Sigmoid colon (tissue), 7 donors: ENCODE data around the gene GRID1. TPM values are rescaled to one million over a fixed set of nuclear protein-coding genes. Genes with fewer than 3 reads are reported as not detected.

Source experiments
- DNase-seq: peaks from one replicate; pipeline ENCODE4 v3.0.0-alpha.2; 2019
- H3K27ac ChIP-seq, 4 donors: fragments of 200-600 bp; sonication (generic); one replicate each; pipeline ENCODE4 v1.5.1; 2016 to 2019; ENCODE audit warnings: mild to moderate bottlenecking in 1 of 4
- H3K27me3 ChIP-seq, 3 donors: fragments of 200-600 bp; sonication (generic); one replicate each; pipeline ENCODE4 v1.5.1; 2019; ENCODE audit warnings: mild to moderate bottlenecking in 1 of 3
- H3K36me3 ChIP-seq, 4 donors: fragments of 200-600 bp; sonication (generic); one replicate each; pipeline ENCODE4 v1.5.1; 2016 to 2019
- H3K4me1 ChIP-seq, 4 donors: fragments of 200-600 bp; sonication (generic); one replicate each; pipeline ENCODE4 v1.5.1; 2017 to 2019
- H3K4me3 ChIP-seq, 4 donors: fragments of 200-600 bp; sonication (generic); one replicate each; pipeline ENCODE4 v1.5.1; 2017 to 2019; ENCODE audit warnings: mild to moderate bottlenecking in 2 of 4, moderate library complexity in 1 of 4
- H3K9me3 ChIP-seq, 4 donors: fragments of 200-600 bp in 3 of 4; sonication (generic) in 3 of 4; one replicate each; pipeline versions ENCODE4 v1.5.1 to v1.6.1; 2013 to 2019
- CTCF ChIP-seq, 4 experiments: fragments of 450-650 bp in 3 of 4; fragments of 200-600 bp in 1 of 4; IDR thresholded peaks; one replicate each; pipeline ENCODE4 v1.5.1; 2016 to 2019; ENCODE audit warnings: antibody characterized with exemption in 4 of 4, mild to moderate bottlenecking in 3 of 4, moderate library complexity in 2 of 4
- EP300 ChIP-seq, 4 donors: sonication (generic); formaldehyde crosslinking; IDR thresholded peaks; one replicate each; pipeline ENCODE4 v1.6.1; 2017; ENCODE audit warnings: antibody characterized with exemption in 4 of 4
- POLR2A ChIP-seq, 2 donors: fragments of 450-650 bp; IDR thresholded peaks; one replicate each; pipeline ENCODE4 v1.6.1; 2016; ENCODE audit warnings: antibody characterized with exemption in 2 of 2, mild to moderate bottlenecking in 2 of 2, moderate library complexity in 2 of 2
- POLR2AphosphoS5 ChIP-seq, 4 donors: sonication (generic); formaldehyde crosslinking; IDR thresholded peaks; one replicate each; pipeline ENCODE4 v1.6.1; 2017; ENCODE audit warnings: antibody characterized with exemption in 4 of 4
- WGBS, 2 donors: extraction: QIAGEN DNeasy Blood & Tissue Kit; methylation state at CpG; one replicate each; pipeline ENCODE4 v1.1.7; 2013; 5-methylcytosine and 5-hydroxymethylcytosine counted together
- intact Hi-C: fragments of 100-400 bp; cut with DNase I; formaldehyde crosslinking; loops from one replicate; pipeline ENCODE4 v1.15.1; 2023
- polyA plus RNA-seq, 3 donors: library from polyadenylated mRNA; stranded (reverse); fragments of 200-250 nt; gene quantifications; one replicate each; pipeline ENCODE4 v1.2.3, GENCODE V29; 2013
- total RNA-seq, 4 donors: library from RNA; depleted of rRNA; stranded (reverse); fragments of >200 nt; gene quantifications; one replicate each; pipeline ENCODE4 v1.1.0, GENCODE V29; 2016
- donor health status: healthy with polysubstance abuse.
- donor health status: Bipolar disorder and iron deficiency.
- donor health status: healthy.

GRID1 gene
- total and polyA plus RNA-seq, 7 donors, result 0.66 to 4.7 (median 1.1) TPM; not detected in 2

- H3K4me1 ChIP-seq, result no peaks in the 10 kb centered on the region
- WGBS, 2 donors, result 50 to 62% methylated on average over 3 of the region's 3 CpGs
Observed at GRCh38 chr10:86041116-86041515, 325.5 kb downstream of the GRID1 start.

GRCh38 chr10:86038371-86038770, 328.2 kb downstream of the GRID1 start:
- 77 to 88% methylated on average over 1 of the region's 1 CpG for WGBS, 2 donors
- Histone ChIP-seq H3K36me3 (no peaks in the 10 kb centered on the region), H3K27me3 (no peaks in the 10 kb centered on the region), H3K27ac (no peak overlapping the region), H3K4me1 (no peaks in the 10 kb centered on the region), H3K9me3 (no peaks in the 10 kb centered on the region), H3K4me3 (no peak overlapping the region)
- TF ChIP-seq POLR2AphosphoS5 (IDR thresholded peaks at IDR 0.05), result no peak
- TF ChIP-seq CTCF (IDR thresholded peaks at IDR 0.05), result no peak
- no peak for TF ChIP-seq EP300 (IDR thresholded peaks at IDR 0.05)
- no peak for TF ChIP-seq POLR2A (IDR thresholded peaks at IDR 0.05)
- peak; percentile 2 for DNase-seq
- intact Hi-C loops, result no loop called here

More at GRCh38 chr10:86041116-86041515, 325.5 kb downstream of the GRID1 start:
- Histone ChIP-seq H3K4me3 (no peak overlapping the region), H3K36me3 (no peaks in the 10 kb centered on the region), H3K27me3 (no peaks in the 10 kb centered on the region), H3K9me3 (no peaks in the 10 kb centered on the region), H3K27ac (no peak overlapping the region)
- DNase-seq, result no peak
- no peak for TF ChIP-seq CTCF (IDR thresholded peaks at IDR 0.05)
- TF ChIP-seq POLR2AphosphoS5 (IDR thresholded peaks at IDR 0.05), result no peak
- TF ChIP-seq EP300 (IDR thresholded peaks at IDR 0.05), result no peak
- TF ChIP-seq POLR2A (IDR thresholded peaks at IDR 0.05), result no peak
- intact Hi-C loops, result no loop called here

GRCh38 chr10:86037096-86037495, 329.5 kb downstream of the GRID1 start:
- no peaks in the 10 kb centered on the region for H3K4me1 ChIP-seq
- intact Hi-C loops, result no loop called here
- H3K9me3 ChIP-seq, result no peaks in the 10 kb centered on the region
- H3K36me3 ChIP-seq, result no peaks in the 10 kb centered on the region
- peak; percentile 6 for DNase-seq
- no peak for TF ChIP-seq POLR2A (IDR thresholded peaks at IDR 0.05)
- no peak for TF ChIP-seq POLR2AphosphoS5 (IDR thresholded peaks at IDR 0.05)
- TF ChIP-seq EP300 (IDR thresholded peaks at IDR 0.05), result no peak
- no peak for TF ChIP-seq CTCF (IDR thresholded peaks at IDR 0.05)
- H3K27ac ChIP-seq, result no peak overlapping the region
- H3K27me3 ChIP-seq, result no peaks in the 10 kb centered on the region
- WGBS, 2 donors, result 85 to 86% methylated on average over 5 of the region's 5 CpGs
- no peak overlapping the region for H3K4me3 ChIP-seq

GRCh38 chr10:86036544-86036831, 330.1 kb downstream of the GRID1 start:
- intact Hi-C loops, result no loop called here
- Histone ChIP-seq H3K27me3 (no peaks in the 10 kb centered on the region), H3K9me3 (no peaks in the 10 kb centered on the region), H3K4me3 (no peak overlapping the region), H3K4me1 (no peaks in the 10 kb centered on the region), H3K36me3 (no peaks in the 10 kb centered on the region), H3K27ac (no peak overlapping the region)
- no peak for TF ChIP-seq EP300 (IDR thresholded peaks at IDR 0.05)
- TF ChIP-seq POLR2A (IDR thresholded peaks at IDR 0.05), result no peak
- TF ChIP-seq CTCF (IDR thresholded peaks at IDR 0.05), result no peak
- no peak for TF ChIP-seq POLR2AphosphoS5 (IDR thresholded peaks at IDR 0.05)
- peak; percentile 35 for DNase-seq
- WGBS, 2 donors, result 76 to 82% methylated on average over 5 of the region's 5 CpGs

DNA sequence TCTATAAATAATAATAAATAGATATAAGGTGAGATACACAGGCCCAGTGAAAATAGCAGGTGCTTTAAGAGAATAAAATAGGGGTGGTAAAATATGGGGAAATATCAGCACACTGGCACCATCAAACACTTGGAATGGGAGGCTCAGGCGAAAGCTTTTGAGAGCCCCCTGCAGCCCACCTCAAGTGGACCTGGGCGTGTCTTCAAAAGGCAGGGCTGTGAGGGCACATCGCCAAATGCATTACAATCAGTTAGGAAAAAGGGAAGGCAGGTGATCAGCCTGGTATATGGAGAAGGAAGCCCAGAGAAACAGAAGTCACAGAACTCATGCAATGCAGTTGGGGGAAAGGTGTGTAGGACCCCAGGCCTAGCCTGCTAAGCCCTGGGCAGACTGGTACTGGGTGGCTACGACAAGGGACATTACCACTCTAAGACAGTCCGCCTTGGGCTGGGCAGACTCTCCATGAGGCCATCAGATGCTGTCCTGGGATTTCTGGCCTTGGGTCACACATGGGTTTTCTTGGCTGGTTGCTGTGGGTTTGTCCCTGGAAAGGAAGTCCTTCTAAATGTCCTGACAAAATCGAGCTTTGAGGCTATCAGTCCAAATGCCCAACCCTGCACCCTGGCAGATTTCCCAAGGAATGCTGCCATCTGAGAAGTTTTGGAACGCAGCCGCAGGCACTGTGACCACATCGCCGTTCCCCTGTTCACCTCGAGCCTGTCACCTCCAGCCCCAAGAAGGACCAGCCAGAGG, 330.6 kb downstream of the GRID1 start:
- intact Hi-C loops, result no loop called here

More for the DNA sequence above, 330.6 kb downstream of the GRID1 start:
- H3K27me3 ChIP-seq, result no peaks in the 10 kb centered on the region
- no peaks in the 10 kb centered on the region for H3K9me3 ChIP-seq
- H3K27ac ChIP-seq, result no peak overlapping the region
- TF ChIP-seq EP300 (IDR thresholded peaks at IDR 0.05), result no peak
- no peak for TF ChIP-seq POLR2A (IDR thresholded peaks at IDR 0.05)
- no peak for TF ChIP-seq POLR2AphosphoS5 (IDR thresholded peaks at IDR 0.05)
- no peak for TF ChIP-seq CTCF (IDR thresholded peaks at IDR 0.05)
- H3K4me3 ChIP-seq, result no peak overlapping the region
- DNase-seq, result peak; percentile 19
- no peaks in the 10 kb centered on the region for H3K4me1 ChIP-seq
- no peaks in the 10 kb centered on the region for H3K36me3 ChIP-seq
- 75 to 90% methylated on average over 11 of the region's 11 CpGs for WGBS, 2 donors
